ENCODE data around the gene F13A1. TPM values are rescaled to one million over a fixed set of nuclear protein-coding genes. Genes with fewer than 3 reads are reported as not detected.

Gene F13A1
- total and polyA plus RNA-seq, 2 of the 8 experiments (the other 6 are each of a cell fraction or from before 2014, with no cell fraction given) = 0.57 to 1.5 TPM

GRCh38 chr6:6362056-6362840, 41.8 kb upstream of the F13A1 start (continued):
- no peak for TF ChIP-seq CHD7 (IDR thresholded peaks at IDR 0.05; ENCODE audit: insufficient replicate concordance, low read length)
- no peak for TF ChIP-seq SP4 (IDR thresholded peaks at IDR 0.05; ENCODE audit: low read length)
- no peak for TF ChIP-seq JUND (IDR thresholded peaks at IDR 0.05; ENCODE audit: low read length)
- TF ChIP-seq YY1 (IDR thresholded peaks at IDR 0.05; ENCODE audit: low read depth, low read length) = no peak
- no peak for TF ChIP-seq HDAC6 (IDR thresholded peaks at IDR 0.05; ENCODE audit: low read depth, low read length)
- TF ChIP-seq SIN3A (conservative IDR thresholded peaks at IDR 0.05 in 1 of 2, IDR thresholded peaks at IDR 0.05 in 1 of 2; ENCODE audit: low read depth in 1 of 2, low read length in 2 of 2) = no peak
- TF ChIP-seq CTBP2 (IDR thresholded peaks at IDR 0.05; ENCODE audit: borderline replicate concordance, insufficient read depth, insufficient read length, low read length) = no peak
- no peak for TF ChIP-seq BACH1 (IDR thresholded peaks at IDR 0.05; ENCODE audit: low read length)
- TF ChIP-seq CBX8 (IDR thresholded peaks at IDR 0.05; ENCODE audit: borderline replicate concordance, low read depth, low read length) = no peak
- no peak for TF ChIP-seq SIX5 (IDR thresholded peaks at IDR 0.05; ENCODE audit: low read depth, low read length)

Measured in H1 (cell line).